ENCODE data around the gene CASTOR1. TPM values are rescaled to one million over a fixed set of nuclear protein-coding genes. Genes with fewer than 3 reads are reported as not detected.

The CASTOR1 gene
- total RNA-seq, 4 donors from 2014 or later = 1.8 to 11.6 (median 6.0) TPM

DNA sequence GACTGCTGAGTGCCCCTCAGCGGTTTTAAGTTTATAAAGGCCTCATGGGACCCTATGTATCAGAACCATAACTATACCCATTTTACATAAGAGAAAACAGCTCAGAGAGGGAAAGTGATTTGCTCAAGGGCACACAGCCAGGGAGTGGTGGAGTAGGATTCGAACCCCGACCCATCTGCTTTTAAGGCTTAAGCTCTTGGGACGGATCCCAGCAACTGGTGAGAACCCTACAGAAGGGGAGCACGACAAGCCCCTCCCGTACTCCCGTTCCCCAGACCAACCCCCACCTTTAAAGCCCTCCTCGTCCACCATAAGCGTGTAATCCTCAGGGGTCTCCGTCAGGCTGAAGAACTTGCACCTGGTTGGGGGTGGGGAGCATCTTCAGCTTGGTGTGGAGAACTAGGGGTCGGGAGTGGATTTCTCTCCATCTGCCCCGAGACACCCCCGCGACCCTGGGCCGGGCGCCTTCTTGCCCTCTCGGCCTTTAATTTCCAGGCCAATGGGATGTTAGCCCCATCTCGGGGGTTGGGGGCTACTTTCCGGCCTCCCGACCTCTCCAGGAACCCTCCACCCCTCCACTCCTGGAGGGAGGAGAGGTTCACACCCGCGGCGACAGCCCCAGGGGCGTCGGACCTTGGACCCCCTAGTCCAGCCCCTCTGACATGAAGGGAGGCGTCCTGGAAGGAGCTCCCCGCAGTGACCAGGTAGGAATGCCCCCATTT, 725 bp downstream of the CASTOR1 start:
- Histone ChIP-seq H3K4me3 (peak overlapping the region; percentile 60 to 85 (median 71)), H3K36me3 (peaks cover 0 to 21% (median 0%) of the 10 kb centered on the region in 3 donors), H3K9me3 (no peaks in the 10 kb centered on the region), H3K27me3 (no peaks in the 10 kb centered on the region), H3K4me1 (peaks cover 0 to 37% (median 17%) of the 10 kb centered on the region in 4 donors), H3K27ac (peak overlapping the region; percentile 78 to 92 (median 85))
- TF ChIP-seq, protein P1, sequence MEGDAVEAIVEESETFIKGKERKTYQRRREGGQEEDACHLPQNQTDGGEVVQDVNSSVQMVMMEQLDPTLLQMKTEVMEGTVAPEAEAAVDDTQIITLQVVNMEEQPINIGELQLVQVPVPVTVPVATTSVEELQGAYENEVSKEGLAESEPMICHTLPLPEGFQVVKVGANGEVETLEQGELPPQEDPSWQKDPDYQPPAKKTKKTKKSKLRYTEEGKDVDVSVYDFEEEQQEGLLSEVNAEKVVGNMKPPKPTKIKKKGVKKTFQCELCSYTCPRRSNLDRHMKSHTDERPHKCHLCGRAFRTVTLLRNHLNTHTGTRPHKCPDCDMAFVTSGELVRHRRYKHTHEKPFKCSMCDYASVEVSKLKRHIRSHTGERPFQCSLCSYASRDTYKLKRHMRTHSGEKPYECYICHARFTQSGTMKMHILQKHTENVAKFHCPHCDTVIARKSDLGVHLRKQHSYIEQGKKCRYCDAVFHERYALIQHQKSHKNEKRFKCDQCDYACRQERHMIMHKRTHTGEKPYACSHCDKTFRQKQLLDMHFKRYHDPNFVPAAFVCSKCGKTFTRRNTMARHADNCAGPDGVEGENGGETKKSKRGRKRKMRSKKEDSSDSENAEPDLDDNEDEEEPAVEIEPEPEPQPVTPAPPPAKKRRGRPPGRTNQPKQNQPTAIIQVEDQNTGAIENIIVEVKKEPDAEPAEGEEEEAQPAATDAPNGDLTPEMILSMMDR (IDR thresholded peaks at IDR 0.05) = no peak
- no peak for TF ChIP-seq POLR2A (IDR thresholded peaks at IDR 0.05)
- DNase-seq = no peak

DNA sequence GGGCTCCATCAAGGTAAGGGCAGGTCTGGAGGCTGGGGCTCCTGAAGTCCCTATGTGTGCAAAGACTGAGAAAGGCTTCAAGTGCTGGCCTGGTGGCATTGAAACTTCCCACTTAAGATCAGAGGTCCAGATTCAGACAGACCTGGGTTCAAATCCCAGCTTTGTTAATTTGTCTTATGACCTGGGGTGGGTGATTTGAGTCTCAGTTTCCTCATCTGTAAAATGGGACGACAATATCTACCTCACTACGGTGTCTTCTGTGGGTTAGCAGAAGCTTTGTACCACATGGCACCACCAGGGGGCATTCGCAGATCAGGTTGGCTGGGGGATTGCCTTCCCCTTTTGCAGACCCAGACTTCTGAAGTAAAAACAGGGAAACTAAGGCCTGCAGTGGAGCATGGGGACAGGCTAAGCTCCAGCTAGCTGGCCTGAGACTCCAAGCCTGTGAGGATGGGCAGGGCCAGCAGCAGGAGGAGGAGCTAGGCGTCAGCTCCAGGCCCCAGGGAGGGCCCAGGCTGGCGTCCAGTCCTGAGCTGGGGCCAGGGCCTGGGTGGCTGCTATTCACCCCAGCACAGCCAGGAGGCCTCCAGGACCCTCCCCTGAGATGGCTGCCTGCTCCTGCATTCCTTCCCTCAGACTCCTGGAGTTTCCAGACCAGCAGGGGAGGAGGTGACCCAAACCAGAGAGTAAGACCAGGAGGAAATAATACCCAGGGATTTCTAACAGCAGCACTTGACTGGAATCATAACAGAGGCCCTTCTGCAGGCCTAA, 1.5 kb downstream of the CASTOR1 start:
- peak; percentile 85 to 95 (median 92) for DNase-seq
- peak overlapping the region; percentile 78 to 92 (median 85) for H3K27ac ChIP-seq
- TF ChIP-seq, protein P1 (IDR thresholded peaks at IDR 0.05) = peak; percentile 77 to 89 (median 84)
- no peak for TF ChIP-seq POLR2A (IDR thresholded peaks at IDR 0.05)
- no peaks in the 10 kb centered on the region for H3K27me3 ChIP-seq
- peaks cover 0 to 37% (median 17%) of the 10 kb centered on the region in 4 donors for H3K4me1 ChIP-seq
- H3K36me3 ChIP-seq = peaks cover 0 to 13% (median 0%) of the 10 kb centered on the region in 3 donors
- H3K9me3 ChIP-seq = no peaks in the 10 kb centered on the region
- peak overlapping the region; percentile 60 to 85 (median 71) for H3K4me3 ChIP-seq

DNA sequence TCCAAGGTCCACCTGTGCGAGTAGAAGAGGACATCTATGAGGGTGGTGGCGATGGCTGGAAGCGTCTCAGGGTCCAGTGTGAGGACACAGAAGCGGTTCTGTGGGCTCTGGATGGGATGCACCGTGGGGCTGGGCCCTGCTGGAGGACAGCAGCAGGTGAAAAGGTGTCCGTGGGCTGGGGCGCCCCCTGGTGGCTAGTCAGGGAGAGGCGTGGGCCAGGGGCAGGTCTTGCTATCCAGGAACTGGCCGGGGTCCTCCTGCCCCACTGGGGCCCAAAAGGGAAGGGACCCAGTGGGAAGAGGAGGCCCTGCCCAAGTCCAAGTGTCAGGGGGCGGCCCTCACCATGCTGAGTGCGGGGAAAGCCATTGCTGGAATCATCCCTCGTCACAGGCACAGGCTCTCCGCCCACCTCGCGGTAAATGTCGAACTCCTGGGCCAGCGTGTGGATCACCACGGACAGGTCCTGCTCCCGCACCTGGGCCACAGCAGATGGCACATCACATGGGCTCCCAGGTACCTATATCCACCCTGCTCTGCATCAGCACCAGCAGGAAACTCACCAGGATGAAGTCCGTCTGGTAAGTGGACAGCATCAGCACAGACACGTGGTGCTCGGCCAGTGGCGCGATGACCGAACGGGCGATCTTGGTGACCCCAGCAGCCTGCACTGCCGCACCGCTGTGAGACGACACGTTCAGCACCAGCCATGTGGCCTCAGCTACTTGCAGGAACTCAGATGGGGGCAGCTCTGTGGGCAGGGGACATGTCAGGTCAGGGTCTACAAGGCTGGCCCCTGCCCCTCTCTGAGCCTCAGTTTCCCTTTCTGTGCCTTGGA, 2.3 kb downstream of the CASTOR1 start:
- Histone ChIP-seq H3K27ac (no peak overlapping the region), H3K4me1 (peaks cover 0 to 37% (median 17%) of the 10 kb centered on the region in 4 donors), H3K36me3 (peaks cover 0 to 5% (median 0%) of the 10 kb centered on the region in 3 donors), H3K4me3 (no peak overlapping the region), H3K9me3 (no peaks in the 10 kb centered on the region), H3K27me3 (no peaks in the 10 kb centered on the region)
- DNase-seq = peak; percentile 82 to 92 (median 89)
- no peak for TF ChIP-seq POLR2A (IDR thresholded peaks at IDR 0.05)
- TF ChIP-seq, protein P1 (IDR thresholded peaks at IDR 0.05) = peak; percentile 89 to 98 (median 93)

DNA sequence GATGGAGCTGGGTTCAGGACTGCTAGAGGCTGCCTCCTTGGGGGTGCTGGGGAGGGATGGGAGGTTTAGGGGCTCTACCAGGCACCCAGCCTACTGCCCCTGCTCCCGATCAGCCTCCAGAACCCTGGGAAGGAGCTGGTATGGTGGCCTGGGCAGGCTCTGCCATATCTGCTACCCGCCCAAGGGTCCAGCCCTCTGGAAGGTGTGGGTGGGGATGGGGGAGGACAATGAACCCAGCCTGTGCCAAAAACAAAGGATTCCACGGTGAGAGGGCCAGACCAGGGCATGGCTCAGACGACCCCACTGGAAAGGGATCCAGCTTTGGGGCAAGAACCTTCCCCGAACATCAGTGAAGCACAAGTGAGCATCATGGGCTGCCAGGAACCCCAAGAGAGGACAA, 3.0 kb downstream of the CASTOR1 start:
- no peaks in the 10 kb centered on the region for H3K36me3 ChIP-seq
- peaks cover 0 to 35% (median 17%) of the 10 kb centered on the region in 4 donors for H3K4me1 ChIP-seq
- no peak for TF ChIP-seq POLR2A (IDR thresholded peaks at IDR 0.05)
- TF ChIP-seq, protein P1 (IDR thresholded peaks at IDR 0.05) = no peak
- H3K4me3 ChIP-seq = no peak overlapping the region
- no peaks in the 10 kb centered on the region for H3K27me3 ChIP-seq
- H3K9me3 ChIP-seq = no peaks in the 10 kb centered on the region
- DNase-seq = no peak
- H3K27ac ChIP-seq = no peak overlapping the region

DNA sequence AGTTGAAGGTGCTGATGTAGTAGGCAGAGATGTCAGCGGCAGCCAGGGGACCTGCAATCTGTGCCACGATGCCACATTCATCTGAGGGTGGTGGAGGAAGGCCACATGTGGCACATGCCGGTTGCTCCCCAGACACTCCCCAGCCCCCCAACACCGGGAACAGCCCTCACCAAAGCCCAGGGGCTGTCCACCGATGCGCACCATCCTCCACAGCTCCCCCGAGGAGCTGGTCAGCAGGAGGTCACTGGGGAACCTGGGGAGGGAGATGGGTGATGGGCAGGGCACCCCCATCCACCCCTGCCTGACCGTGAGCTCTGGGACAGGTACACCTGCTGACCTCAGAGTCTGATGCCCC, 3.5 kb downstream of the CASTOR1 start:
- Histone ChIP-seq H3K4me1 (peaks cover 0 to 29% (median 16%) of the 10 kb centered on the region in 4 donors), H3K36me3 (no peaks in the 10 kb centered on the region), H3K27me3 (no peaks in the 10 kb centered on the region), H3K27ac (no peak overlapping the region), H3K9me3 (no peaks in the 10 kb centered on the region), H3K4me3 (no peak overlapping the region)
- TF ChIP-seq POLR2A (IDR thresholded peaks at IDR 0.05) = no peak
- TF ChIP-seq, protein P1 (IDR thresholded peaks at IDR 0.05) = no peak
- no peak for DNase-seq

All from Peyer's patch (tissue), 4 donors.